HepG2 (cell line): ENCODE data around the gene INO80B. TPM values are rescaled to one million over a fixed set of nuclear protein-coding genes. Genes with fewer than 3 reads are reported as not detected.
A peak's percentile ranks its signal among the peaks of the same experiment; 100 is the strongest.

Experiments used
- ETV5 ChIP-seq: IDR thresholded peaks from 2 replicates; pipeline ENCODE4 v1.6.1; 2018; ENCODE audit warnings: missing biosample characterization, missing genetic modification reagents, inconsistent platforms, borderline replicate concordance
- FLYWCH1 ChIP-seq: sonication (generic); formaldehyde crosslinking; IDR thresholded peaks from 2 replicates; pipeline ENCODE4 v1.8.1; 2023; ENCODE audit warnings: mild to moderate bottlenecking, missing genetic modification reagents
- NFRKB ChIP-seq: fragments of 450-650 bp; IDR thresholded peaks from 2 replicates; pipeline ENCODE4 v1.6.1; 2017
- NR2F1 ChIP-seq, 2 experiments: fragments of 450-650 bp in 1 of 2; formaldehyde crosslinking in 1 of 2; IDR thresholded peaks; 2 replicates each; pipeline versions ENCODE4 v1.5.0 to v1.6.1; 2016 to 2020; ENCODE audit warnings: mild to moderate bottlenecking in 1 of 2, missing compliant biosample characterization in 1 of 2, missing genetic modification reagents in 1 of 2, moderate library complexity in 1 of 2
- SAFB2 ChIP-seq: sonication (generic); formaldehyde crosslinking; IDR thresholded peaks from 2 replicates; pipeline ENCODE4 v1.5.1; 2020; ENCODE audit warnings: missing genetic modification reagents, low read depth, mild to moderate bottlenecking, borderline replicate concordance
- SP2 ChIP-seq: sonication (generic); formaldehyde crosslinking; IDR thresholded peaks from 2 replicates; pipeline ENCODE4 v1.5.1; 2020; ENCODE audit warnings: mild to moderate bottlenecking, missing genetic modification reagents
- SPEN ChIP-seq: sonication (generic); formaldehyde crosslinking; IDR thresholded peaks from 2 replicates; pipeline ENCODE4 v1.5.1; 2020; ENCODE audit warnings: low read depth, mild to moderate bottlenecking, missing genetic modification reagents
- SSRP1 ChIP-seq: IDR thresholded peaks from 2 replicates; pipeline ENCODE4 v1.6.1; 2016; ENCODE audit warnings: control low read depth
- TARDBP ChIP-seq: sonication (generic); formaldehyde crosslinking; IDR thresholded peaks from 2 replicates; pipeline ENCODE4 v1.8.0; 2022; ENCODE audit warnings: mild to moderate bottlenecking, missing genetic modification reagents
- ZNF350 ChIP-seq: sonication (generic); formaldehyde crosslinking; IDR thresholded peaks from 2 replicates; pipeline ENCODE4 v1.4.0; 2020; ENCODE audit warnings: mild to moderate bottlenecking, low read depth, missing genetic modification reagents, borderline replicate concordance
- ZNF431 ChIP-seq: sonication (generic); formaldehyde crosslinking; IDR thresholded peaks from 2 replicates; pipeline ENCODE4 v1.9.0; 2022; ENCODE audit warnings: missing genetic modification reagents, low read depth, mild to moderate bottlenecking, borderline replicate concordance
- ZNF644 ChIP-seq: IDR thresholded peaks from 2 replicates; pipeline ENCODE4 v1.6.1; 2016; ENCODE audit warnings: low read depth
- ZNF749 ChIP-seq: sonication (generic); formaldehyde crosslinking; IDR thresholded peaks from 2 replicates; pipeline ENCODE4 v1.8.0; 2022; ENCODE audit warnings: mild to moderate bottlenecking, missing genetic modification reagents, moderate library complexity, borderline replicate concordance
- polyA plus RNA-seq, 8 experiments: library from polyadenylated mRNA; depleted of rRNA in 3 of 8; stranded (reverse) in 7 of 8; unstranded in 1 of 8; fragments of >200 nt; fragmentation: Illumina TruSeq in 4 of 8; extraction: Trizol in 4 of 8; gene quantifications; 2 replicates each; pipeline versions ENCODE4 v1.2.1 to v1.2.3, GENCODE V29; 2011 to 2016; ENCODE audit warnings: low read depth in 4 of 8, missing spikeins in 1 of 8, mixed read lengths in 1 of 8; ENCODE audit not compliant: insufficient read depth in 1 of 8
- total RNA-seq, 5 experiments: library from RNA; depleted of rRNA; stranded (reverse); fragments of >200 nt; fragmentation: Illumina TruSeq; extraction: Trizol; gene quantifications; 2 replicates each; pipeline ENCODE4 v1.2.3, GENCODE V29; 2016; ENCODE audit warnings: low read depth in 1 of 5
- TF ChIP-seq, protein P1 (sequence below): sonication (generic); formaldehyde crosslinking; IDR thresholded peaks from 2 replicates; pipeline ENCODE4 v1.4.0; 2020; ENCODE audit warnings: missing genetic modification reagents, low read depth, mild to moderate bottlenecking, borderline replicate concordance
- TF ChIP-seq, protein P2 (sequence below): sonication (generic); formaldehyde crosslinking; IDR thresholded peaks from 2 replicates; pipeline ENCODE4 v1.8.1; 2023; ENCODE audit warnings: mild to moderate bottlenecking, missing genetic modification reagents
- TF ChIP-seq, protein P3 (sequence below): sonication (generic); formaldehyde crosslinking; IDR thresholded peaks from 2 replicates; pipeline ENCODE4 v1.5.0; 2020; ENCODE audit warnings: mild to moderate bottlenecking, missing genetic modification reagents, borderline replicate concordance
- TF ChIP-seq, protein P4 (sequence below): IDR thresholded peaks from 2 replicates; pipeline ENCODE4 v1.6.1; 2016

The INO80B gene
- total and polyA plus RNA-seq, 2 of the 13 experiments (the other 11 are each of a cell fraction or from before 2014, with no cell fraction given), result 6.2 to 14.5 TPM

DNA sequence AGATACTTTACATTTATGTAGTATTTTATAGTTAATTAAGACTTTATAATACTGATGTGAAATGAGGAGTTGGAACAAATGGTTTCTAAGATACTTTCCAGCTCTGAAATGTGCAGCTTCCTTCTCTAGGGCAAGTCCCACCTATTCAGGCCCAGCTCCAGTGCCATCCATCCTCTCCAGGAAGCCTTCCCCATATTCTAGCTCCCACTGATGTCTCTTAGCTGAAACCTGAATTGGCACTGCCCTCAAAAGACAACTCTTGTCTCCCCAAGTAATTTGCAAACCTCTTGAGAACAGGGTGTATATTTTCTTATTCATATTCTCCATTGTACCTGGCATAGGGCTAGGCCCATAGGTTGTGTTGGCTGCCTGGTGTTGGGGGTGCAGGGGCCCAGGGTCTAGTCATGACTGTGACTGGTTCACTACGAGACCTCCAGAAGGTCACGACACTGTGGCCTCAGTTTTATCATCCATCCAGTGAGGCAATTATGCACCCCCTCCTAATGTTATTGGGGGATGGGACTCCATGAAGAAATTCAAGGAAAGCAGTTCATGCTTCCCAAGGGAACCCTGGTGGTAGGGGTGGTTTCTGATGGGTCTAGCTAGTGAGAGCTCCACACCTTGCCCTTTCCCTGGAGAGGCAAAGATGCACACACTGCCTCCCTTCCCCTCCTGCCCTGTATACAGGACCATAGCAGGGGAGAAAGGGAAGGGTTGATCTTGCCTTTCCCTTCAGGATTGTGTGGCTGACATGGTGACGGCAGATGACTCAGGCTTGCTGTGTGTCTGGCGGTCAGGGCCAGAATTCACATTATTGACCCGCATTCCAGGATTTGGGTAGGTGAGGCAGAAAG is 30.5 kb upstream of the INO80B start (continued):
- TF ChIP-seq ZNF350, result 0 out of 2 replicates have a peak, but pooled peaks have one; percentile 57
- peak; percentile 56; the same call in 1 of the 2 replicates for TF ChIP-seq ZNF431 (CRISPR knock-in tag)
- TF ChIP-seq ETV5 (CRISPR knock-in tag), result no peak
- TF ChIP-seq TARDBP, result no peak
- peak; percentile 97 for TF ChIP-seq SSRP1 (CRISPR knock-in tag)
- TF ChIP-seq, protein P1, sequence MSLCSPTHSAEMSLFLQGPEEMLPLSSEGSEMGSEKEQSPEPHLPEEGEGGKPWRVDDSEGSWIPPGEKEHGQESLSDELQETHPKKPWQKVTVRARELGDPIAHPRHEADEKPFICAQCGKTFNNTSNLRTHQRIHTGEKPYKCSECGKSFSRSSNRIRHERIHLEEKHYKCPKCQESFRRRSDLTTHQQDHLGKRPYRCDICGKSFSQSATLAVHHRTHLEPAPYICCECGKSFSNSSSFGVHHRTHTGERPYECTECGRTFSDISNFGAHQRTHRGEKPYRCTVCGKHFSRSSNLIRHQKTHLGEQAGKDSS (CRISPR knock-in tag), result no peak
- TF ChIP-seq, protein P2, sequence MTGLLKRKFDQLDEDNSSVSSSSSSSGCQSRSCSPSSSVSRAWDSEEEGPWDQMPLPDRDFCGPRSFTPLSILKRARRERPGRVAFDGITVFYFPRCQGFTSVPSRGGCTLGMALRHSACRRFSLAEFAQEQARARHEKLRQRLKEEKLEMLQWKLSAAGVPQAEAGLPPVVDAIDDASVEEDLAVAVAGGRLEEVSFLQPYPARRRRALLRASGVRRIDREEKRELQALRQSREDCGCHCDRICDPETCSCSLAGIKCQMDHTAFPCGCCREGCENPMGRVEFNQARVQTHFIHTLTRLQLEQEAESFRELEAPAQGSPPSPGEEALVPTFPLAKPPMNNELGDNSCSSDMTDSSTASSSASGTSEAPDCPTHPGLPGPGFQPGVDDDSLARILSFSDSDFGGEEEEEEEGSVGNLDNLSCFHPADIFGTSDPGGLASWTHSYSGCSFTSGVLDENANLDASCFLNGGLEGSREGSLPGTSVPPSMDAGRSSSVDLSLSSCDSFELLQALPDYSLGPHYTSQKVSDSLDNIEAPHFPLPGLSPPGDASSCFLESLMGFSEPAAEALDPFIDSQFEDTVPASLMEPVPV (CRISPR knock-in tag), result no peak
- TF ChIP-seq, protein P3, sequence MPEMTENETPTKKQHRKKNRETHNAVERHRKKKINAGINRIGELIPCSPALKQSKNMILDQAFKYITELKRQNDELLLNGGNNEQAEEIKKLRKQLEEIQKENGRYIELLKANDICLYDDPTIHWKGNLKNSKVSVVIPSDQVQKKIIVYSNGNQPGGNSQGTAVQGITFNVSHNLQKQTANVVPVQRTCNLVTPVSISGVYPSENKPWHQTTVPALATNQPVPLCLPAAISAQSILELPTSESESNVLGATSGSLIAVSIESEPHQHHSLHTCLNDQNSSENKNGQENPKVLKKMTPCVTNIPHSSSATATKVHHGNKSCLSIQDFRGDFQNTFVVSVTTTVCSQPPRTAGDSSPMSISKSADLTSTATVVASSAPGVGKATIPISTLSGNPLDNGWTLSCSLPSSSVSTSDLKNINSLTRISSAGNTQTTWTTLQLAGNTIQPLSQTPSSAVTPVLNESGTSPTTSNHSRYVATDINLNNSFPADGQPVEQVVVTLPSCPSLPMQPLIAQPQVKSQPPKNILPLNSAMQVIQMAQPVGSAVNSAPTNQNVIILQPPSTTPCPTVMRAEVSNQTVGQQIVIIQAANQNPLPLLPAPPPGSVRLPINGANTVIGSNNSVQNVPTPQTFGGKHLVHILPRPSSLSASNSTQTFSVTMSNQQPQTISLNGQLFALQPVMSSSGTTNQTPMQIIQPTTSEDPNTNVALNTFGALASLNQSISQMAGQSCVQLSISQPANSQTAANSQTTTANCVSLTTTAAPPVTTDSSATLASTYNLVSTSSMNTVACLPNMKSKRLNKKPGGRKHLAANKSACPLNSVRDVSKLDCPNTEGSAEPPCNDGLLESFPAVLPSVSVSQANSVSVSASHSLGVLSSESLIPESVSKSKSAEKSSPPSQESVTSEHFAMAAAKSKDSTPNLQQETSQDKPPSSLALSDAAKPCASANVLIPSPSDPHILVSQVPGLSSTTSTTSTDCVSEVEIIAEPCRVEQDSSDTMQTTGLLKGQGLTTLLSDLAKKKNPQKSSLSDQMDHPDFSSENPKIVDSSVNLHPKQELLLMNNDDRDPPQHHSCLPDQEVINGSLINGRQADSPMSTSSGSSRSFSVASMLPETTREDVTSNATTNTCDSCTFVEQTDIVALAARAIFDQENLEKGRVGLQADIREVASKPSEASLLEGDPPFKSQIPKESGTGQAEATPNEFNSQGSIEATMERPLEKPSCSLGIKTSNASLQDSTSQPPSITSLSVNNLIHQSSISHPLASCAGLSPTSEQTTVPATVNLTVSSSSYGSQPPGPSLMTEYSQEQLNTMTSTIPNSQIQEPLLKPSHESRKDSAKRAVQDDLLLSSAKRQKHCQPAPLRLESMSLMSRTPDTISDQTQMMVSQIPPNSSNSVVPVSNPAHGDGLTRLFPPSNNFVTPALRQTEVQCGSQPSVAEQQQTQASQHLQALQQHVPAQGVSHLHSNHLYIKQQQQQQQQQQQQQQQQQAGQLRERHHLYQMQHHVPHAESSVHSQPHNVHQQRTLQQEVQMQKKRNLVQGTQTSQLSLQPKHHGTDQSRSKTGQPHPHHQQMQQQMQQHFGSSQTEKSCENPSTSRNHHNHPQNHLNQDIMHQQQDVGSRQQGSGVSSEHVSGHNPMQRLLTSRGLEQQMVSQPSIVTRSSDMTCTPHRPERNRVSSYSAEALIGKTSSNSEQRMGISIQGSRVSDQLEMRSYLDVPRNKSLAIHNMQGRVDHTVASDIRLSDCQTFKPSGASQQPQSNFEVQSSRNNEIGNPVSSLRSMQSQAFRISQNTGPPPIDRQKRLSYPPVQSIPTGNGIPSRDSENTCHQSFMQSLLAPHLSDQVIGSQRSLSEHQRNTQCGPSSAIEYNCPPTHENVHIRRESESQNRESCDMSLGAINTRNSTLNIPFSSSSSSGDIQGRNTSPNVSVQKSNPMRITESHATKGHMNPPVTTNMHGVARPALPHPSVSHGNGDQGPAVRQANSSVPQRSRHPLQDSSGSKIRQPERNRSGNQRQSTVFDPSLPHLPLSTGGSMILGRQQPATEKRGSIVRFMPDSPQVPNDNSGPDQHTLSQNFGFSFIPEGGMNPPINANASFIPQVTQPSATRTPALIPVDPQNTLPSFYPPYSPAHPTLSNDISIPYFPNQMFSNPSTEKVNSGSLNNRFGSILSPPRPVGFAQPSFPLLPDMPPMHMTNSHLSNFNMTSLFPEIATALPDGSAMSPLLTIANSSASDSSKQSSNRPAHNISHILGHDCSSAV (CRISPR knock-in tag), result no peak
- TF ChIP-seq NFRKB, result no peak
- peak; percentile 15; the same call in 1 of the 2 replicates for TF ChIP-seq SAFB2 (CRISPR knock-in tag)
- no peak for TF ChIP-seq ZNF644 (CRISPR knock-in tag)
- TF ChIP-seq FLYWCH1 (CRISPR knock-in tag), result 0 out of 2 replicates have a peak, but pooled peaks have one; percentile 60
- TF ChIP-seq SPEN (CRISPR knock-in tag), result no peak
- no peak; the same call in 1 of the 2 replicates for TF ChIP-seq ZNF749 (CRISPR knock-in tag)
- TF ChIP-seq NR2F1 (CRISPR knock-in tag; IDR thresholded peaks at IDR 0.05), result 0 out of 4 replicates have a peak, but pooled peaks of 1 of the 2 experiments have one; percentile 14
- TF ChIP-seq, protein P4, sequence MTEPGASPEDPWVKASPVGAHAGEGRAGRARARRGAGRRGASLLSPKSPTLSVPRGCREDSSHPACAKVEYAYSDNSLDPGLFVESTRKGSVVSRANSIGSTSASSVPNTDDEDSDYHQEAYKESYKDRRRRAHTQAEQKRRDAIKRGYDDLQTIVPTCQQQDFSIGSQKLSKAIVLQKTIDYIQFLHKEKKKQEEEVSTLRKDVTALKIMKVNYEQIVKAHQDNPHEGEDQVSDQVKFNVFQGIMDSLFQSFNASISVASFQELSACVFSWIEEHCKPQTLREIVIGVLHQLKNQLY (CRISPR knock-in tag), result no peak
- 0 out of 2 replicates have a peak, but pooled peaks have one; percentile 26 for TF ChIP-seq SP2 (CRISPR knock-in tag)
